Kidney epithelial cell (primary cell): ENCODE measurements around the gene CHTF18. TPM values are rescaled to one million over a fixed set of nuclear protein-coding genes. Genes with fewer than 3 reads are reported as not detected.
A peak's percentile ranks its signal among the peaks of the same experiment; 100 is the strongest.

Experiments used
- DNase-seq: peaks from one replicate; pipeline ENCODE4 v3.0.0-alpha.2; 2010; ENCODE audit warnings: low read depth
- H3K27me3 ChIP-seq: 2 replicates; pipeline ENCODE4 v1.6.0; 2011; ENCODE audit warnings: low read length; ENCODE audit not compliant: control insufficient read depth, insufficient read depth
- H3K36me3 ChIP-seq: 2 replicates; pipeline ENCODE4 v1.5.1; 2011; ENCODE audit warnings: low read length; ENCODE audit not compliant: control insufficient read depth, insufficient read depth
- H3K4me3 ChIP-seq: 2 replicates; pipeline ENCODE4 v1.5.1; 2011; ENCODE audit warnings: low read depth, mild to moderate bottlenecking, control low read depth, low read length
- CTCF ChIP-seq: IDR thresholded peaks from 2 replicates; pipeline ENCODE4 v1.5.1; 2011; ENCODE audit warnings: mild to moderate bottlenecking, moderate library complexity, low read length, control low read depth, inconsistent platforms; ENCODE audit not compliant: insufficient read depth, poor library complexity, severe bottlenecking
- total RNA-seq: library from RNA; depleted of rRNA; stranded (reverse); fragments of >200 nt; gene quantifications from 2 replicates; pipeline ENCODE4 v1.2.3, GENCODE V29; 2015

CHTF18 gene
- total RNA-seq, 1 donor from 2014 or later, result 23.9 TPM

DNA sequence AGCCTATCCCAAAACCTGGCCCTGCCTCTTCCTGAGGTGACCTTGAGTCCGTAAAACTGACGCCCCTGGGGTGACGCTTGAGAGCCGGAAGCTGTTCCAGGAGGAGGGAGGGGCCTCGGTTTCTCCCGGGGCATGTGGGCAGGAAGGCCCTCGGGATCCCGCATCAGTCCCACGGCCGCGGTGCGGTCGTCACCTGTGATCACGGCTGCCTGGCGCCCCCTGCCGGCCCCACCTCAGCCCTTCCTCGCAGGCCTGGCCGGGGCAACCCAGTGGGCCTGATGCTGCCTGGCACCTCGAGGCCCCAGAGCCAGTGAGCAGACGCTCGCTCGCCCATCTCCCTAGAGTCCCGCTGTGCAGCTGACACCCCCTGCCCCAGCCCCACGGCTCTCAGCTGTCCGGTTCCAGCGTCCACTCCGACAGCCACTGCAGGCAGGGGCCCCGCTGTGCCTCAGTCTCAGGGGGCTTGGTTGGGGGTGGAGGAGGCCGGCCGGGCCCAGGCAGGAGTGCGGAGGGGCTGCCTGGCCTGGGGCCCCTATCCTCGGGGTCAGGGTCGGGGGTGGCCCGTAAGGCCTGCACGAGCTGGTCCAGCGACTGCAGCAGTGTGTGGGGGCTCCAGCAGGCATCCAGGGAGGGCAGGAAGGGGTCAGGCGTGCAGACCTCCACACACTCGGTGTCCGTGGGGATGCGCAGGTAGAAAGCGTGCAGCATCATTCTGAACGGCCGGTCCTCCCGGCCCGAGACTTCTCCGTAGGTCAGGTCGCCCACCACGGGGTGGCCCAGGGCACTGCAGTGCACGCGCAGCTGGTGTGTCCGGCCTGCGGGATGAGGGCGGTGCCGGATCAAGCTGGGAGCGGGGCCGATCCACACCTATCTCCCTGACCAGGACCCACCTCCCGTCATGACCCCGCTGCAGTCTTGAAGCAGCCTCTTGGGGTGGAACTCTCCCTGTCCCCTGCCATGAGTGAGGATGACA lies 2.6 kb upstream of the CHTF18 start:
- no peak for DNase-seq
- peak; percentile 85 for TF ChIP-seq CTCF
- Histone ChIP-seq H3K27me3 (peaks cover 20% of the 10 kb centered on the region), H3K4me3 (no peak overlapping the region), H3K36me3 (no peaks in the 10 kb centered on the region)

DNA sequence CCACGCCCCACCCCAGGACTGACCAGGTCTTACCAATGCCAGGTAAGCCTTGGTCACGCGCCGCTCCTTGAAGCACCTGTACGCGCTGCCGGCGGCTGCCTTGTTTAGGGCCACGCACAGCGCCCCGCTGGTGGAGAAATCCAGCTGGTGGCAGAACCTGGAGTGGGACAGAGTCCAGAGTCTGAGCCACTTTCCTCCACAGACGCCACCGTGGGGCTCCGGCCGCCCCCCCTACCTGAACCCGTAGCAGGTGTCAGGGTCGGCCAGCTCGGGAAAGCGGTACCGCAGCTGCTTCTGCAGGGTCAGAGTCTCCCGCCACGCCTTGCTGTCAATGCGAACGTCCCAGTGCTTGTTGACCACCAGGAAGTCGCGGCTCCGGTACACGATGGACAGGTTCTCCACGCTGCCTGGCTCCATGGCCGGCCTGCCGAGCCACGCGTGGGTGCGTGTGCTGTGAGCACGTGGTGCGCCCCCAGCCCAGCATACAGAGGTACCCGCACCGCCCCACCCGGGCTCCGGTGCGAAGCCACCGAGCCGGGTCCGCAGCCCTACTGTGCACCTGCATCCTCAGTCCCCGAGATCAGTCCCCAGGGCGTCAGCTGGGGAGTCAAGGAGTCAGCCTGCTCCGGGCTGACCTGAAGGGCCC lies 976 bp upstream of the CHTF18 start:
- Histone ChIP-seq H3K36me3 (no peaks in the 10 kb centered on the region), H3K27me3 (peaks cover 9% of the 10 kb centered on the region), H3K4me3 (peak overlapping the region; percentile 94)
- no peak for DNase-seq
- no peak for TF ChIP-seq CTCF

- peak within 1 kb of the TSS; percentile 94 for H3K4me3 ChIP-seq
- H3K27me3 ChIP-seq, result peaks cover 3% of the 10 kb centered on the region
- TF ChIP-seq CTCF, result no peak
- no peak for DNase-seq
- no peaks in the 10 kb centered on the region for H3K36me3 ChIP-seq
Observed at GRCh38 chr16:787978-788398, 432 bp upstream of the CHTF18 start, which contains the start of gene RPUSD1. RPUSD1 (minus strand) TSS chr16:788381; CDS start chr16:787737, 644 bp downstream.

DNA sequence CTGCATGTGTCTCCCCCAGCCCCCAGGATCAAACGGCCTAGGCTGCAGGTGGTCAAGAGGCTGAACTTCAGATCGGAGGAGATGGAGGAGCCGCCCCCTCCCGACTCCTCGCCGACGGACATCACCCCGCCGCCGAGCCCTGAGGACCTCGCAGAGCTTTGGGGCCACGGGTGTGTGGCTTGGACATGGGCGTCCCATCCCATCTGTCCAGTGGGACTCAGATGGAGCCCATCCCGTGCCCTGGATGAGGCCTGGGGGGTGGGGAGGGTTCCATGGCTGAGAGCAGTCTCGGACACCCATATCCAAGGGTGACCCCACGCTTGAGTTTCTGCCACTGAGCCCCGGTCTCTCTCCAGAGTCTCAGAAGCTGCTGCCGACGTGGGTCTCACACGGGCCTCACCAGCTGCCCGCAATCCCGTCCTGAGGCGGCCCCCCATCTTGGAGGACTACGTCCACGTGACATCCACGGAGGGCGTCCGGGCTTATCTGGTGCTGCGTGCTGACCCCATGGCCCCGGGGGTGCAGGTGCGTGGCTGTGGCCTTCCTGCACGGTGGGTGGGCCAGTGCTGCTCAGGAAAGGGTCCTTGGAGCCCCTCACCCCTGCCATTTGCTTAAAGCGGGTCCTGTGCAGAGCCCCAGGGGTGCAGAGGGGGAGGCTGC lies 901 bp downstream of the CHTF18 start:
- no peak for TF ChIP-seq CTCF
- Histone ChIP-seq H3K36me3 (no peaks in the 10 kb centered on the region), H3K4me3 (peak overlapping the region; percentile 75), H3K27me3 (no peaks in the 10 kb centered on the region)
- DNase-seq, result no peak

GRCh38 chr16:790086-790485 lies 1.7 kb downstream of the CHTF18 start:
- H3K4me3 ChIP-seq, result no peak overlapping the region
- no peaks in the 10 kb centered on the region for H3K36me3 ChIP-seq
- no peak for TF ChIP-seq CTCF
- no peak for DNase-seq
- no peaks in the 10 kb centered on the region for H3K27me3 ChIP-seq
